HCEC 1CT (cell line): ENCODE data around the gene AUTS2.

Source experiments
- DNase-seq: peaks from one replicate; pipeline ENCODE4 v3.0.0-alpha.2; 2017

Gene AUTS2

DNA sequence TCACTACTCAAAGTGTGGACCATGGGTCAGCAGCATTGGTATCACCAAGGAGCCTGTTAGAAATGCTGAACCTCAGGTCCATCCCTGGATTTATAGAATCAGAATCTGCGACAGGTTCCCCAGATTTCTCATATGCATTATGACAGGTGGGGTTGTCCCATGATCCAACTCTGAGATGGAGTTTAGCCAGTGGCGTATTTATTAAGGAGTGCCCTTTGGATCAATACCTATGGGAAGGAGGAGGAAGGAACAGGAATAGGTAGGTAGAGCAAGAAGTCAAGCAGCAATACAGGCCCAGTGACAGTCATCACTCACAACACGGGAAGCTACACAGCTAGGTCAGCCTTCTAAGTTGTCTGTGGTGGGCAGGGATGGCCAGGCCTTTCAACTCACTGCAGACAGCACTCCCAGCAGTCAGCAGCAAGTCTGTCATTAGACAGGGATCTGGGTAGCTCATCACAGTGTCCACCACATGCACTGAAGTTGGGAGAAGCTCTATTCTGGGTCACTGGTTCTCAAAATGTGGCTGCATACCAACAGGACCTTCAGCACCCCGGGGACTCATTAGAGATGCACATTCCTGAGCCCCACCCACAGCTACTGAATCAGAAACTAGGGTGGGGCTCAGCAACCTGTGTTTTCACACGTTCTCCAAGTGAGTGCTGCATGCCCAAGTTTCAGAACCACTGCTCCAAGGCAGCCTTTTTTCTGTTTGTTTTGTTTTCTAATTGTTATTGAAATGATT is 1001.3 kb downstream of the AUTS2 start:
- DNase-seq: no peak

DNA sequence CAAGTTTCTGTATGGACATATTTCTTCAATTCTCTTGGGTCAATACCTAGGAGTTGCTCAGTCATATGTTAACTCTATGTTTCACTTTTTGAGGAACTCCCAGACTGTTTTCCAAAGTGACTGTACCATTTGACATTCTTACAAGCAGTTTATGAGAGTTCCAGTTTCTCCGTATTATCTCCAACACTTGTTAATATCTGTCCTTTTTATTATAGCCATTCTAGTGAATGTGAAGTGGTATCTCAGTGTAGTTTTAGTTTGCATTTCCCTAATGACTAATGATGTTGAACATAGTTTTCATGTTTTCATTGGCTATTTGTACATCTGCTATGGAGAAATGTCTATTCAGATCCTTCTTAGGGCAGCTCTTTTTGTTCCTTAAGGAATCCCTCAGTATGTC is 1002.7 kb downstream of the AUTS2 start:
- no peak for DNase-seq

DNA sequence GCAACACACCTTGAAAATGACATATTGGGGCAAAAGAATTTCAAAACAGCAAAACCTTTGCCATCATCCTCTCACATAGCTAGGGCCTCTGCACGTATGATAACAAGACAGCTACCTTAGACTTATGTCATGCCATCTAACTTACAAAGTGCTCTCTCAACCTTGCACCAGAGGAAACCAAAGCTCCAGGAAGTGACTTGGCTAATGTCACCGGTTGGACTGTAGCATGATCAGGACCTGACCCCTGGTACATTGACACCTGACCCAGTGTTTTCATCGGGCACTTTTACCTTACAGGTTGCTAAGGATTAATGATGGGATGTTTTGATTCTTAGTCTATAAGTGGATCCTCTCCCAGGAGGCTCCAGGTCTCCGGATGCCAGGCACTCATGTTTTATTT is 1003.8 kb downstream of the AUTS2 start:
- no peak for DNase-seq

DNA sequence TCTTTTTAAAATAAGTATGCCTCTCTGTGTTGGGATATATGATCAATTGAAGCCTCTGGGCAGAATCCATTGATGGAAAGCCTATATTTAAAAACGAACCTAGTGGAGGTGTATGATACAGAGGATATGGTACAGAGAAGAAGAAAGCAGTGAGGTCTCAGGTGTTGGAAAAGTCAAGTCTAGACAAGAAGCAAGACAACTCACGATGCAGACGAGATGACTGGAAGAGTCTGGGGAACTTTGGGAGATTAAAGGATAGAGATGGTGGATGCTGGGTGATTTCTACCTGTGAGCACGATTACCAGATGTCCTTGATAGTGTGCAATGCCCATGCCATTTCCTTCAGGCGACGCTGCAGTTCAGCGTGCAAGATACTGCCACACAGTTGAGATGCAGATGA is 1009.0 kb downstream of the AUTS2 start:
- DNase-seq: no peak

DNA sequence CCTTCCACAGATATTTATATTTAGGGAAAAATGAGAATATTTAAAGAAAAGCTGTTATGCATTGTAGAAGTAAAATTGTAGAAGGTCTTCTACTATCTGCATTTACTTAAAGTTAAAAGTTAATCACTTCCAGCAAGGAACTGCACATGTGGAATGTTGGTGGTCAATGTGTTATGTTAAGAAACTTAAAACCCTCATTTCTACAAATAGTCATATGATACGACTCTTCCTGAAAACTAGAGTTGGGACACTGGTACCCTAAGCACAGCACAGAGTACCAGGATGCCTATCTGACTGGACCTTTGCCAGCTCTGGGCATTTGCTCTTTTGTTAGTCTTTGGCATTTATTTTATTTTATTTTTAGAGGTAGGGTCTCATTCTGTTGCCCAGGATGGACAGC is 1009.5 kb downstream of the AUTS2 start:
- DNase-seq: no peak

DNA sequence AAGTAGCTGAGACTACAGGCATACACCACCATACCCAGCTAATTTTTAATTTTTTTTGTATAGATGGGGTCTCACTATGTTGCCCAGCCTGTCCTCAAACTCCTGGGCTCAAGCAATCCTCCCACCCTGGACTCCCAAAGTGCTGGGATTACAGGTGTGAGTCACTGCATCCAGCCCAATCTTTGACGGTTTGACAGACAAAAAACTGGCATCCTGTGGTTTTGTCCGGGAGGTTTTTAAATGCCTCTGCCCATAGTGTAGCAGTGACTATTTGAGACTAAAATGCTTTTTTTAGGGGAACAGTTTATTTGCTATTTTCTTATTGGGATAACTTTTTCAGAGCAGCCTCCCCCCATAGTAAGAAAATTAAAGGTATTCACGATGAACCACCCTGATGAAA is 1010.0 kb downstream of the AUTS2 start:
- DNase-seq: no peak

DNA sequence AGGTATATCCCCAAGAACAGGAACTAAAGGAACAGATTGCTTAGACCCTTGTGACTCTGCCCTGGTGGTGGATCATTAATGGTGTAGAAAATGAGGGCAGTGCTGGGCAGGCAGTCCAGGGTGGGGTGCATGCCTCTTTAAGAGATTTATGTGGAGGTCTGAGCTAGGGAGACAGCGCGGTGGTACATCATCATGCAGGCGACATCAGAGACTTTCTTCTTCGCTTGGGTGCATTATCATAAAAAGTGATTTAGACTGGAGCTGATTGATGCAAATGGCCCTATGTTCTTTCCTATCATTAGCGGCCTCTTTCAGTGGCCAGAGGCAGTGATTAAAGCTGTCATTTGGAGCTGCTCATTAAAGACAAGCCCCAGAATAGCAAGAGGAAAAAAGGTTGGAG is 1014.5 kb downstream of the AUTS2 start:
- no peak for DNase-seq

DNA sequence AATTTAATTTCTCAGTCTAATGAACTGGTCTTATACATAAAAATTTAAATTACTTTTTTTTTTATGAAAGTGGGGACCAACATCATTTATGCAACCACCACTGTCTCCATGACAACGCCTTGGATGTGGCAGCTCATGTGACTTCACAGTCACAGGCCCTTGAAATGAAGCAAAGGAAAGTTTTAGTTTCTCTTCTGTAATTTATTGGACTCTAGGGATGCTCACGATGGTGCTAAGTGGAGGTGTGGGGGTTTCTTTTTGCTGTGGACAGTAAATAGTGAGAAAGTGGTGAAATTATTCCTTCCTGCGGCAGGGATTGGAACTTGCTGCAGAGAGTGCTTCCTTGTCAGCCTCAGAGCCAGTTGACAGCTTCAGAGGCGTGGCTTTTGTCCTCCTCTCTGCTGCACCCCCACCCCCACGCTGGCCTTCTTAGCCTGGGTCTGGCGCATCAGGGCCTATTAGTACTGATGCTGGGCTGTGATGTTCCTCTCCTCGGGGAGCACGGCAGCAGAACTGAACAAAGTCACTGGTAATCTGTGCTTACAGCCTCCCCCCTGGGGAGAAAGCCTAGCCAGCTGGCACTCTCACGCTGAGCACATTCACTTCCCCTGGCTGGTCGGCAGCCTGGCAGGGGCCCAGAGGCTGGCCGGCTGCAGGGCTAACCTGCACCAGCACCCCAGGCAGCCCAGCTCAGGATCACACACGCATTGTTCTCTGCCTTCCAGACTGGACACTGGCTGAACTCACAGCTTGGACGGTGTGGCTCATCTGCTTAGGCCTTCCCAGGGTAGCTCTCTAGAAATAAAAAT is 1016.2 kb downstream of the AUTS2 start:
- DNase-seq: no peak

DNA sequence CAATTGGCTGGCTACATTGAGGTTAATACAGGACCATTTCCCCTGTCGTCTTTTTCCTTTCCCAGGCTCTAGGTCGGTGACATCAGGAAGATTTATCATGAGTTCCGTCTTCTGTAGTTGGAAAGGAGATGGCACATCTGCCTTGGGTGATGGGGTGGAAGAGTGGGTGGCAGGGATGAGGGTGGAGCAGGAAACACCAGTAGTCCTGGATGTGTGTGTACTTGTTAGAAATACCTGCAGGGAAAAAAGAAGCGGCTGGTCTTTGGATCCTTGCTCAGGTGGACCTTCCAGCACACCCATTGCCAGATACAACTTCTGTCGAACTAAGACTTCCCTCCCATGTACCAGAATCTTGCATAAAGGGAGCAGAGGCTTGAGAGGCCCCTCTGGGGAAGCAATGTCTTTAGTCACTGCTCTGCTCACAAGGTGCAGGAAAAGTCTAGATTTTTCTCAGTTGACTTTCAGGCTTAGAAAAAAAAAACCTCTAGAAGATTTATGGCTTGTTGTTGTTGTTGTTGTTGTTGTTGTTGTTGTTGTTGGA is 1016.9 kb downstream of the AUTS2 start:
- no peak for DNase-seq

DNA sequence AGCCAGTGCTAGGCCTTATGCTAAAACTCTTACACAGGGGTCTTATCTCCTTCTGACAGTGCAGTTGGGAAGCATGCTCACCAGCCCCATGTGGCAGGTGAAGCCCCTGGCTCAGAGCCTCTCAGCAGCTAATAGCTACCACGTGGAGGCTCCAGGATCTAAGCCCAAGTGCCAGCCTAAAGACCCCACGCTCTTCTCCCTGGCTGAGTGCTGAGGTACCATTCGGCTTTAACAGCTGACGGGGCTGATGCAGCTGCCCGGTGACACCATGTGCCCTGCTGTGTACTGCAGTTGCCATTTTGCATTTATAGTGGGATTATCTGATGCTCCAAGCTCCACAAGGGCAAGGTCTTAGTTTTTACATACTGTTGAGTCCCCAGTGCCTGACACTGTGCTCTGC is 1017.9 kb downstream of the AUTS2 start:
- DNase-seq: no peak

DNA sequence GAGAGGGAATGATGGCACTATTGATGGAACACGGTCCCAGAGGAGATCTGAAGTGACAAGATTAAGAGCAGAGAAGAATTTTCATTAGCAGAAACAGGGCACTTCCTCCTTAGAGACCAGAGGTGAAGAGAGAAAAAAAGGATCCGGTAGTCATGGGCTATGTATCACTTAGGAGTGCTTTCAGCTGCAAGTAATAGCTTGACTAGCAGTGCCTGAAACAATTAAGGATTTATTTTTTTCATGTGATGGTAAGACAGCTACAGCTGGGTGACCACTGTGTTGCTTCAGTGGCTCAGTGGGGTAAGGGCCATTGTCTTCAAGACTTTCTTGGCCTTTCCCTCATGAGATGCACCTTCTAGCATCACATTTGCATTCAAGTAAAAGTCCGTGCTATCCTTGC is 1018.5 kb downstream of the AUTS2 start:
- no peak for DNase-seq

DNA sequence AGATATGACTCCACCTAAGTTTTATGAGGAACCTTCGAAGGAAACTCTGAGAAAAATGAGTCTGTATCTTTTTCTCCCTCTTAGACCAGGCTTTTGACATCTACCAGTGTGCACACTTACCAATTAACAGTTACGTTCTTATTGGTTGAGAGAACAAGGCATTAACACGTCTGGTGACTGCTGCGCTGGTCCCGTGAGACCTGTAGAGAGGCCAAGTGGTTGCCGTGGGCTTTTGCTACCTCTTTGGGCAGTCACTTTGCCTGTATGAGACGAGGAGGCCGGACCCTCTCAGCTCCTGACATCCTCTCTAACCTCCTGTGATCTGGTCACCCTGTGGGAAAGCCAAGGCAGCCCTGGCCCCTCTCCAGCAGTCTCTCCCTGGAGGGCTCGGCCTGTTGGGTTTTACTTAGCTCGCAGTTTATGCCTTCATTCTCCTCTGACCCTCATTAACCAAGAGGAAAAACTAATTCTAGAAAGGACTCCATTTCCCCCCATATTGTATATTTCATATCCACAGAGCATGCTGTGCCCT is 1019.8 kb downstream of the AUTS2 start:
- no peak for DNase-seq

DNA sequence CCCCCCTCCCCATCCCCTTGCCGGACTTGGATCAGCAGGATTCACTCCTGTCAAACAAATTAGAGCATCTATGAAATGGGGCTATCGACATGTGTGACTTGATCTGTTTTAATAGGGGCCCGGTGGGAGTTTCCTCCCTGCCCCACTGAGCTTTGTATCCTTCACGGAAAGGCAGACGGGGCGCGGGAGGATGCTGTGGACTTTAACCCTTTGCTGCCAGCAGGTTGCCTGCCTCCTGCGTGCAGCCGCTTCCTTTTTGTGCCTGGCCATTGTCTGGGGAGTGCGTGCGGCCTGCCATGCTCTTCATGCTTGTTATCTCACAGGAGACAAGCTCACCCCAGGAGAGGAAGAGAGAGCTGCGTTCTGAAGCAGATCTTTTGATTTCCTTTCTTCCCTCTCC is 1020.9 kb downstream of the AUTS2 start:
- no peak for DNase-seq

DNA sequence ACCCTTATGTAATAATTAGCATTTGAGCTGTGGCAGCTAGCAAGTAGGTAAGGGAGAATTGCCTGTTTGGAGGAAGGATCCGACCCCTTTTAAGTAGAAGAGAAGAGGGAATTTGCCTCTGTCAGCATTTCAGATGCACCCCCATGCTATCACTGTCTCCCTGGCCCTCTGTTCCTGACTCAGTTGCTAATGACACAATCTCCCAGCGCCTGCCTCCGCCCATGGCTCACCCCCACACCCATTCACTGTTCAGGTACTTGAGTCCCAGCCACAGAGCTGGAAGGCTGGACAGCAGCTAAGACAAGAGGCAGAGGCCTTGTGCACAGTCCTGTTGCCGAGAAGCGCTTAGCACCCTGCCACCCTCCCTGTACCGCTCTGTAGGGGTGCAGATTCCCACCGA is 1021.4 kb downstream of the AUTS2 start:
- no peak for DNase-seq

DNA sequence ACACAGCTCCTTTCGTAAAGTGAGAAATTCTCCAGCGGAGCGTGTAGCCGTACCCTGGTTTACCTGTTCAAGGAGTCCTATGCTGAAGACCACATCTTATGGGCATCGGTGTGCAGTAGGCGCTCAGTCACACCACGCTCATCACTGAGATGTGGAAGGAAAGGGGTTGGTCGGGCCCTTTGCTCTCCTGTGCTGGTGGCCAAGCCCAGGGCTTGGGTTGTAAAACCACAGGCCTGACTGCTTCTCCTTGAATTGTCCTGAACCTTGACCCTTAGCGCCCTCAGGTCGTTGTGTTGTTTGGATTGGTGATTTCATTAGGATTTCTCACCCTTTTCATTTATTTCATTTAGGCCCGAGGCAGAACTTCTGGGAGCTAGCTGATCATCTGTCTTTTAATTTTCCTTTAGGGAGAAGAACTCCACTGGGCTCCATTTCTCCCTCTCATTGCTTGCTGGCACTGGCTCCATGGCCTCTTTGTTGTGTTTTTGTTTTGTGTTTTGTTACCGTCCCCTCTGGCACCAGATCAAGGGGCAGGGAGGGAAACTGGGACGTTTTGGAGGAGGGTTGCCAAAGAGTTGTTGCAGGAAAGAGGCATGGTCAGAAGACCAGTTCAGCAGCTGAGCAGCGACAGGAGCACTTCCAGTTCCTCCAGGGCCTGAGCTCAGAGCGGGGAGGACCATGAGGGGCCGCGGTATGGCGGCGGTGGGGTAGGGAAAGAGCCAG is 1022.2 kb downstream of the AUTS2 start:
- DNase-seq: no peak

DNA sequence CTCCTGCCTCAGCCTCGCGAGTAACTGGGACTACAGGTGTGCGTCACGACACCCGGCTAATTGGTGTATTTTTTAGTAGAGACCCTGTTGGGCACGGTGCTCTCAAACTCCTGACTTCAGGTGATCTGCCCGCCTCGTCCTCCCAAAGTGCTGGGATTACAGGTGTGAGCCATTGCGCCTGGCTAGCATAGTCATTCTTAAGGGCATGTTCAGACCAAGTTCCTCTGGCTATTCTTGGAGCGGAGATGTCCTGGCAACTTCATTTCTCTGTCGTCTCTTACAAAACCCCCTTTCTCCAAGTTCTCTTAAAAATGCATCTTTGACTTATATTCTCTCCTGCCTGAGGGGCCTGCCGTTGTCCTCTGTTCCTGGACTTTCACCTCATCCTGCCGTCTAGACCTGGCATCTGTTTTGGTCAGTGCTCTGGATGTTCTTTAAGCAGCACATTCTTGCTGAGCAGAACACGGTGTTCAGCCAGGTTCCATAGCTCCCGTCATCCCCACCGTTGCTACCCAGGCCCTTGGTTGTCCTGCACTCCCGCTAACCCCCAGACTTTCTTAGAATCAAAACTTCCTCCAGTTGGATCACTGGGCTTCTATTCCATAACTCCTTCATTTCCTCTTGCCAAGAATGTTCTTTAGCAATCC is 1023.8 kb downstream of the AUTS2 start:
- DNase-seq: no peak

DNA sequence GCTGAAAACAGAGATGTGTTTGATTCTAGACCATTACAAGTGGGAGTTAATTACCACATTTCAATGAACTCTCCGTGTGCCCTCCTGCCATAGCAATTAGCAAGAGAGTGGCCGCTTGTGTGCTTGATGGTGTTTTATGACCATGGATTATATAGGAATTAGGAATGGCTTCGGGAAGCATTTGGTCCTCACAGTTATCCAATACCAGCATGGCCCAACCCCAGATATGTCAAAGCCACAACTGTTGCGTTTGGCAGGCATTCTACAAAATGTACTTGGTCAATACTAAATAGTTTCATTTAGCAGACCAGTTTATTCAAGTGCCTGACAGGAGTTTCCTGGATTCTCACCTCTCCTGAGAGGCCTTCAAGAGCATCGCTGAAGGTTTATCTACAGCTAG is 1024.7 kb downstream of the AUTS2 start:
- DNase-seq: no peak

DNA sequence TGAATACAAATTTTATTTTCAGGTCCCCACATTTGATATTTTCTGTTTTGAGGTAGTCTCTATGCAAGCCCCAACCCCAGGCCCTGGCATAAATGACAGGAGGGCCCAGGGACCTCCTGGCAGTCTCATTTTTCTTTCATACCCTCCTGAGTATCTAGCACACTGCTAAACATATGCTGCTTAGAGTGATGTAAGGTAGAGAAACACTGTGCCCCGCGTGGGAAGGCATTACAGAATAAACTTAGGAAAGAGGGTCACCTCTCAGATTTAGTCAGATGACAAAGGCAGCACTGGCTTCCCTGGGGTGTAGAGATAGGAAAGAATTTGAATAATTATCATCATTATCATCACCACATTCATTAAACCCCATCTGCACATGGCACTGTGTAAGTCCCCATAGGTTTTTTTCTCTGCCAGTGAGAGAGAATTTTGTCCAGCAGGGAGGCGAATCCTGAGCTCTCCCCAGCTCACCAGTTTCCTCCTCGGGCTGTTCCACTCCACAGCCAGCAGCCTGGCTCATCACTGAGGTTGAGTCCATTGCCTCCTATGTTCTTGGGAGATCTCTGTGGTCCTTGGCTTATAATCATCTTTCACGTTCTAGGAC is 1026.3 kb downstream of the AUTS2 start:
- DNase-seq: no peak

DNA sequence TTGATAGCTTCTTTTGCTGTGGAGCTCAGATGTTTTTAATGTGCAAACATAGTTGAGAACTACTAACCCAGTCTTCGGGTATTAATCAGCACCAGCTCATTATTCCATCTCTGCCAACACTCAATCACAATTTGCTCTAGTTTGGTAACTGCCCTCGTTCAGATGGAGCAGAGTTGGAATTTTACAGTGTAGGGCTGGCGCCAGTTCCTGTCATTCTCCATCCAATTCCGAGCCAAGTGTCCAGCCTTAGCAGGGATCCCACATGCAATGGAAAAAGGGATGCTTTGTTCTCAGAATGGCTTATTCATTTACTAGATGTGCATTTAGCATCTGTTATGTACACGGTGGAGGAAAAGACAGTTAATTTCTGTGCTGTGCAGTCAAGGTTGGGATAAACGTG is 1029.2 kb downstream of the AUTS2 start:
- no peak for DNase-seq

DNA sequence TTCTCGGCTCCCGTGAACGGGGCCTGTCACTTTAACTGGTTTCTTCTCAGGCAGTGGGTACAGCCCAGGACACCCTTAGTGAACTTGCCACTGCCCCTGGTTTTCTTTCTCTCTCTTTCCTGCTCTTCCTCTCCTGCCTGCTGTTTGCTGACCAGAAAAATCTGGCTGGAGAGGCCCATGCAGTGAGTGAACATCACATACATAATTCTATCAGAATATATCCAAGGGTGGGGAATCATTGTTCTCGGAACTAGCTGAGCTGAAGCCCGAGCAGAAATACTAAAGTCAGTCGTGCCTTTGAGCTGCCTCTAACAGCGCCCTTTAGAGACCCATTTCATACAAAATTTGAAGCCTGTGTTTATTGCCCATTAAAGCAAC is 1032.2 kb downstream of the AUTS2 start:
- DNase-seq: no peak

DNA sequence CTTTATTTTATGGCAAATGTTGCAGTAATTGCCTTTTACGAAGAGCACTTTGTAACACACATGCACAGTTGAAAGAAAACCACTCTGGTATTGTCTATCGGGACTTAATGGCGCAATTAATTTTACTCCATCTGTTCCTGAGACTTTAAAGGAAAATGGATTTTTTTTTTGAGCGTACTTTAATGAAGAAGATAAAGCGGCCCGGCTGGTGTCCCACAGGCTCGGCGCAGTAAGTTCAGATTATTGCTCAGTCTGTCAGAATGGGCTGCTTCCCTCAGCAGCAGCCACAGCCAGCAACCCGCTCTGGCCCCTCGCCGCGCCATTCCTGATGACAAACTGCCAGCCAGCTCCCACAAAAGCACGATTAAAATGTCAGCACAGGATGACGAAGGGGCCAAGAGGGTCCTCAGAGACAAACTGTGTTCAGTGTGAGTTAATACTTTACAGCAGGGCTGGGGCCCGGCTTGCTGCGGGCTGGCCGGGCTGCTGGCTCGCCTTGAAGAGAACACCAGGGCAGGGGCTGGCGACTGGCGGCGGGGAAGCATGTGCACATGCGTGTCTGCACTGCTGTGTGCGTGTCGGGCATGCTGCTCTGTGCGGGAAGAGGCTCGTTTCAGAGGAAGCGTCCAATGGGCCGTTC is 1032.7 kb downstream of the AUTS2 start:
- no peak for DNase-seq

DNA sequence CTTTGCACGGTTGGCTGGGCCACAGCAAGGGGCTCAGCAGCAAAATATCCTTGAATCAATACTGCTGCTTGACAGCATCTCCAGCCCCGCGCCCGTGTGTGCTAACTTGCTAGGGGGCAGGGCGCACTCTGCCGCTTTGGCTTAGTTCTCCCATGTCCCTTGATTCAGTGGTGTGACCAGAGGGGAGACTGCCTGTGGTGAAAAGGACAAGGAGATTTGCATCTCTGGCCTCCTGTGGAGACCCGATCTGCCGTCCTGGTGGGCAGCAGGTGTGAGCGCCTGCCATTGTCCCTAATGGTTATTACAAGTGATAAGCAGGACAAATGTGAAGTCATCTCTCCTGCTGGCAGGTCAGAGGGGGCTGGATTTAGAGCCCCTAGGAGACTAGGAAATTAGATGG is 1033.4 kb downstream of the AUTS2 start:
- DNase-seq: no peak
